Stimulated activated CD4-positive, alpha-beta T cell treated with anti-CD3 and anti-CD28 coated beads, Interleukin-1b, Interleukin-23, amount 100 ng/mL, for 4 hours (primary cell): ENCODE measurements around the gene FSTL5.

ENCODE experiments used
- DNase-seq, 2 donors: peaks; one replicate each; pipeline ENCODE4 v3.0.0-alpha.2; 2020; ENCODE audit warnings: low read depth in 2 of 2

Gene FSTL5

GRCh38 chr4:161581262-161582230, 582.3 kb downstream of the FSTL5 start:
- DNase-seq = no peak

- DNase-seq = no peak
These were observed 586.1 kb downstream of the FSTL5 start for GRCh38 chr4:161577579-161578301.

DNA sequence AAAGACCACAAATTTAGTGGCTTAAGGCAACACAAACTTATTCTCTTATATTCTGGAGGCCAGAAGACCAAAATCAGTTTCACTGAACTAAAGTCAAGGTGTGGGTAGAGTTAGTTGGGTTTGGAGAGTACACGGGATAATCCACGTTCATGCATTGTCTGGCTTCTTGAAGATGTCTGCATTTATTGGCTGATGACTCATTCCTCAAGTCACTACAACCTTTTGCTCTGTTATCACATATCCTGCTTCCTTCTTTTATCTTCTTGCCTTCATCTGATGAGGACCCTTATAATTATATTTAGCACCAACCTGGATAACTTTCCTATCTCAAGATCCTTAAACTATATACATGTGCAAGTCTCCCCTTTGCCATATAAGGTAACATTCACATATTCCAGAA, 590.0 kb downstream of the FSTL5 start:
- no peak for DNase-seq

DNA sequence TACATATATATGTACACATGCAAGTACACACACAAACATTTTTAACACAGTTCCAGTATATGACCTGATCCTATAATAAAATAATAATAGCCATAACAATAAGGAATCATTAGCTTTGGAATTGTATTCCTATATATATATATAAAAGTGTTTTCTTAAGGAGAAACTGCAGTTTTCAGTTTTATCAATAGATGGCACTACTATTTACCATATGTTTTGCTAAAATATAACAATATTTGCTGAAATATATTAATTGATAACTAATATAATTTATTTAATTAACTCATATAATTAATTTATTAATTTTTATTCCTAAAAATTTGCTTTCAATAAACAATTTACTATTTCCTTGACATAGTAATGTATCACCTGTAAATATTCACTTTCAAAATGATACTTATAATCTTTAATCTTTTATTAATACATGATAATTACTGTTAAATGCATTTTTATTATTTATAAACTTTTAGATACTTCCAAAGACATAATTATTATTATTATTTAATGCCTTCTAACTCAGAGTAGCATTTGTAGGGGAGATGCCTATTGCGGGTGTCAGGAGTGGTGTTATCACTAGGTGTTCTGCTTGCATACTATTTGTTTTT, 599.5 kb downstream of the FSTL5 start:
- no peak for DNase-seq

DNA sequence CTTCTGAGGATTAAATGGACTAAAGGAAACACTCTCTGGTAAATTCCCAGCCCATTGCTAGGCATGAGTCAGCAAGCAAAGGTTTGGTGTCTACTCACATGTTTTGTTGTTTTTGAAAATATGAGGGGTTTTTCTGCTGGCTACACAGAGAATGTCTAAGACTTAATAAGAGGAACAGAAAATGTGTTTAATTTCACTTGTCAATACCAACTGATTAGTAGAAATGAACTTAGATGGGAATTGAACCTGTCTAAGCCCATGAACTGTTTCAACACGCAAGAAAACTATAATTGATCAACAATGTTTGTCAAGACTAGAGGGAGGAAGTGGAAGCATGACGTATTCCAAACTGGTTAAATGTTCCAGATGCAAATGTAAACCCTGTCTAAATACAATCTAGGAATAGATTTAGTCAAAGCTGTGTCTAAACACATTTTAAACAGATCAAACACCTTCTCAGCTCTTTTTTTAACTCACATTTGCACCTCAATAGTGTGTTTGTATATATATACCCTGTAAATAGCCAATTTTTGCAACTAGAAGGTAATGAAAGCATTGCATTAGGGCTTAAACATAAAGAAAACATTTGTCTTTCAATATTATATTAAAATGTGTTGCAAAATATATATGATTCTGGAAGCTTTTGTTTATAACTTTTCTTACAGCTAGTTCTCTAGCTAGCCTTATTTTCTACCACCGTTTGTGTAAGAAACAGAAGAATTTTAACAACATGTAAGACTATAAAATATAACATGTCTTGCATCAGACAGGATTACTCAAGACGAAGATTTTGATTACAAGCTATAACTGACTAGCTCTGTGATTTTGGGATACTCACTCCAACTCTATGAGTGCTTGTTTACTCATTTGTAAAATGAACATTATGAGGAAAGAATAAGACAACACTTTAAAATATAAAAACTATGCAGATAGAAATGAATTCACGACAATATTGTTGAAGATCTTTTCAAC, 607.8 kb downstream of the FSTL5 start:
- no peak for DNase-seq

DNA sequence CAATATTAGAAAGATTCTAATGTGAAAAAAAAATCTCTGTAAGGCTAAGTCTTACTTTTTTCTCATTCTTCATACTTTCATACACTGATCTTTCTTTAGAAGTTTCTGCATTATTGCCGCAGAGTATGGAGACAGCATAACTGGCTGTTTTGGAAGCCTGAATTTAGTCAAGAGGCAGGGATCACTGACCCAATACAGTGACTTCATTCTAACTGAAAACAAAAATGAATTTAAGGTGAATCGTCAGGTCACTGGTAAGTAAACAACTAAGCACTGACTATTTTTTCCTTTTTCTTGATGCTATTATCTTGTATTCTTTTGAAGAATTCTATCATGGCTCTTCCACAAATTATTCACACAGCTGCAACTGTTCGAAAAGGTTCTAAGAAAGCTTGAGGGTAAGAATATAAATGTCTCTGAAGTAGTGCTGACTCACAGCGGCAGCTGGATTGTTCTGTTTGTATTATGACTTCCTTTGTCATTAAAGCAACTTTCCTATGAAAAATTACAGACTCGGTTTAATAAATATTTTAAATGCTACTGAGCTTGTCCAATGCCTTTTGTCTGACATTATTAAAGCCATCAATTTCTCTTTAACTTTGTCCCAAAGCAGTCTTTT, 609.3 kb downstream of the FSTL5 start:
- DNase-seq = no peak

DNA sequence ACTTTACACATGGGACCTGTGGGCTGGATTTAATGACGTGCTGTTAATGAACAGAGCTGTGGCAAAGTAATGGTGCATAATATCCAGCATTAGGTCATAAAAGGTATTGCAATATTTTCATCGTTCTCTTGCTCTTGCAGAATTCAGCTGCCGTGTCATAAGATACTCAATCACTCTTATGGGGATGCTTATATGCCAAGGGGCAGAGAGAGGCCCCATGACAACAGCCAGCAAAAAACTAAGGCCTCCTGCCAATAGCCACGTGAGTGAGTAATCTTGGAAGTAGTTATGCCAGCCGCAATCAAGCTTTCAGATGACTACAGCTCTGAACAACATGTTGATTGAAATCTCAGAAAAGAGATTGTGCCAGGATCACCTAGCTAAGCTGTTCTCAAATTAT, 616.9 kb downstream of the FSTL5 start:
- DNase-seq = no peak

GRCh38 chr4:161540265-161540664, 623.5 kb downstream of the FSTL5 start:
- no peak for DNase-seq

DNA sequence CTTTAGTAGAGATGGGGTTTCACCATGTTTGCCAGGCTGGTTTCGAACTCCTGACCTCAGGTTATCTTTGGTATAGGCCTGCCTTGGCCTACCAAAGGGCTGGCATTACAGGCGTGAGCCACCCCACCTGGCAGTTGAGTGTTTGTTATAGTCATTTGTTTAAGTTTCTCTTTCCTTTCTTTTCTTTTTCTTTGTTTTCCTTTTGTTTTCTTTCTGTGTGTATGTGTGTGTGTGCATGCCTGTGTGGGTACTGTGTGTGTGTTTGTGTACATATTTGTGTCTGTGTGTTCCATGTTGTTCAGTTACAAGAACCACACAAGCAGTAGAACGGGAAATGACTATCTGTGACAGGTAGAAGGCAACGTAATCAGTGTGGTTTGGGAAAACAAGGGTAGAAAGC, 624.9 kb downstream of the FSTL5 start:
- DNase-seq = no peak

- DNase-seq = no peak
These were observed 633.1 kb downstream of the FSTL5 start for GRCh38 chr4:161530710-161531109.

DNA sequence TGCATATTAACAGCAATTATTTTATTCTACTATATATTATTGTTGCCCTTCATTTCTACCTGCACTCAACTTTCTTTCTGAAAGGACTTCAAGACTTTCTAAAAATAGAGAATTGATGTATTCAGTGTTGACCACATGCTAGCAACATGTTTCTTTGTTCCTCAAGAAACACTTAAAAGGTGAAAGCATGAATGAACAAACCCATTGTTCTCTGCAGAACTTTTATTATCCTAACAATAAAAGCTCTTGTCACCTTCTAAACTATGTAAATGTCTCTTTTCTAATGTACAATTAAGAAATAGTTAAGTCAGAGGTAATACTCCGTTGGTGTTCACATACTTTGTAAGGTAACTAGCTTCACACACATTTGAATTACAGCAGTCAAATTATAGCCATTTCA, 638.7 kb downstream of the FSTL5 start:
- DNase-seq = no peak

GRCh38 chr4:161522031-161522430, 641.8 kb downstream of the FSTL5 start:
- no peak for DNase-seq

DNA sequence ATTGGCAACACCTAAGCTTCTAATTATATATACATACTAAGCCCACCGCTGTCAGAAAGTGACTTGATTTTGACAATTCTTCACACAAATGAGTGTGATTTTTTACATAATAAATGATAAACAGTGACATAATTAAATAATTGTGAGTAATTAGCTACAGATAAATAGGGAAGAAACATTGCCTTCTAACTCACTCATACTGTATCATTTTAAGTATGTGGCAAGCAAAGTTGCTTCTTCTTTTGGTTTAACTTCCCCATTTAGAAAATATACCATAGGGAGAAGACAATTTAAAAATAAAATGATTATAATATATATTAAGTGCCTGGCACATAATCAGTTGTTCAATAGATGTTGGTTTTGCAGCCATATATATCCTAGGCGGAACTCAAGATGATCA, 644.2 kb downstream of the FSTL5 start:
- DNase-seq = no peak

DNA sequence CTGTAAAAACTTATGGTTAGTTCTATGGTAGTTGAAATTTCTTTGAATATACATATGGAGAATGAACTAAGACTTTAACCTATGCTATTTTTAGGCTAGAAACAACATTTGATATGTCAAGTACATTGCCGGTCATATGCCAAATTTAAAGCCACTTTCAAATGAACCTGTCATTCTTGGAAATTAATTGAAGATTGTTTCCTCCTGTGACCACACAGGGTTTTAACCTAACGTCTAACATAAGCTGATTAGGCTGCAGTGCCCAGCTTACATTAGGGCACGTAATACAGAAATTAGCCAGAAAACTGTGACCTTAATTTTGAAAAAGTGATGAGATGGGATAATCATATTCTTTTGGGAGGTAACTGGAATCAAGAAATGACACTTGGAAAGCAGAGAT, 645.9 kb downstream of the FSTL5 start:
- DNase-seq = no peak

- no peak for DNase-seq
These were observed 658.7 kb downstream of the FSTL5 start for GRCh38 chr4:161505141-161505540.

DNA sequence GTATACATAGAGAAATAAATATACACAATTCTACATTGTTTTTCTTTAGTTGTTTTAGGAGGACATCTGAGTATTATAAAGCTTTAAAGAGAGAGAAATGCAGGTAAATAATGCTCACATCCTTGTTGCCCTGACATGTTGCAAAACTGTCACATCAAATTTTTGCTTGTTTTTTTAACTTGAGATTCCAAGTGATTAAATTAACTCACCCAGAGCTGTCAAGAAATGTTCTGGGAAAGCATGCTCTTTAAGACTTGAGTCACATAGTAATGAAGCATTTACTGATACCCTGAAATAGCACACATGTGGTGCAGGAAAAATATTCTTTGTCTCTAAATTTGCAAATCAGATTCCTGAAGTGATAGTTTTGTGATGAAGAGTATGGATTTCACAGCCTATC, 665.6 kb downstream of the FSTL5 start:
- no peak for DNase-seq

DNA sequence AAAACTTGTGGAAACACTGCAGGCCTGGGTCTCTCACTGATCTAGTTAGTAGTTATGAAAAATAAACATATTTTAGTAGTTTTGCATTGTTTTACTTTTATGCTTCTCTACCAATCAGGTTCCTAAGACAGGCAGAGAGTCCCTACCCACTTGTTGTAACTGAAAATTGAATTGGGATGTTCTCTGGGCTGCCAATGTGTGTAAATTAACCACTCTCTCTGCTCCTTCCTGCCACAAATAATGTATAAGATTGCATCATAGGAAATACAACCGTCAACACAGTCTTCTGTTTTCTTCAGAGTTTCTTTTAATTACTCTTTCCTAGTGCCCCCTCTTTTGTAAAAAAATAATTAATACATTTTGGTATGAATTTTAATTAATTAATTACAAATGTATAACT, 677.3 kb downstream of the FSTL5 start:
- DNase-seq = no peak

GRCh38 chr4:161466316-161466715, 697.5 kb downstream of the FSTL5 start:
- DNase-seq = no peak

- no peak for DNase-seq
These were observed 700.4 kb downstream of the FSTL5 start for GRCh38 chr4:161463436-161463835.

- DNase-seq = no peak
These were observed 705.9 kb downstream of the FSTL5 start for GRCh38 chr4:161457906-161458305.

- DNase-seq = no peak
These were observed 706.5 kb downstream of the FSTL5 start for GRCh38 chr4:161457311-161457710.
